CD4-positive, alpha-beta T cell treated with Interleukin-6 for 4 hours (primary cell): ENCODE measurements around the gene UBXN10.
"Not testable (repeated sequence)": the region's sequence is repeated elsewhere in the genome, so short reads cannot be mapped to it uniquely, and the experiment has no call there.

Experiments used
- DNase-seq: peaks from one replicate; pipeline ENCODE4 v3.0.0-alpha.2; 2020; ENCODE audit warnings: mixed read lengths

UBXN10 gene

DNA sequence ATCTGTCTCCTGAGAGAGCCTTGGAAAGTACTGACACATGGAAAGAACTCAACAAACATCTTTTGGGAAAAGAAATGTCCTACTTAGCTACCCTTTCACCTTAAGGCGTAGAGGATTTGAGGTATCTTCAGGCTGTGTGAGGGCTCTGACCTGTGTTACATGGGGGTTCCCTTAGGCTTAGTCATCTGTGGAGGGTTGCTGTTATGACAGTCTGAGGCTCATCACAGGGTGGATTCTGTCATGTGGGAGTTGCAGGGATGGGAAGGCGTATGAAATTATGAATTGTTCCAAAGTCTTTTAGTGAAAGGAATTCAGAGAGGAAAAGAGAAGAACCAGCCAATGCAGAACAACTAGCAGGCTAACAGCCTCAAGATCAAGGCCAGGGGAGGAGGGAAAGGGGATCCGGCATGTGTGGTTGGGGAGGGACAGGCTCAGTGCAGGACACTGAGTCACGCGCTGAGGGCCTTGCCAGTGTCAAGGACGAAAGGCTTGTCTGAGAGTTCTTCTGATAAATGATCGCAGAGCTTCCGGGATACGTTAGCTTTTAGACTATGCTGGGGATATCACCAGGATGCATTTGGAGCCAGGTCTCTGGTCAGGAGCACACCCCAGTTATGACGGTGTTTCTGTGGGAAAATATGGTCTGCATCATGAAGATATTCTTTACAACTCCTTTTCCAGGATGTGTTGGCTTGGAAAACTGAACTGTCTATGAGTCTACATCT, 25.0 kb downstream of the UBXN10 start:
- DNase-seq, result no peak

DNA sequence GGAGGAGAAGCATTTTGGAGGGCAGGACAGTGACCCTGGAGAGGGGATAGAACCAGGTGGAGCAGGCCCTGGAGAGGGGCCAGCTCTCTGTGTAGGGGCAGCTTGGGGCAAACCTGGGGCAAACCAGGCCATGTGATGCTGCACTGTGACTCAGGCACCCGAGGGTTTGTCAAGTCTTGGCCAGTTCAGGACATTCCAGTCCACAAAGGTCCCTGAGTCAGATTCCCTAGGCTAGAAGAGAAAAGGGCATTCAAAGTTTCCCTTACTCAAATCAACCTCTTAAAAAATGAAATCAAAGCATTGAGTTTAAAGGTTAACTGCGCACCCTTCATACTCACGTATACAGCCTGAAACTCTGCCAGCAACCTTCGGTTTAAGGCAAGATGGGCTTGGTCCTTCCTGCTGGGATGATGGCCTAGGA, 25.6 kb downstream of the UBXN10 start:
- no peak for DNase-seq

DNA sequence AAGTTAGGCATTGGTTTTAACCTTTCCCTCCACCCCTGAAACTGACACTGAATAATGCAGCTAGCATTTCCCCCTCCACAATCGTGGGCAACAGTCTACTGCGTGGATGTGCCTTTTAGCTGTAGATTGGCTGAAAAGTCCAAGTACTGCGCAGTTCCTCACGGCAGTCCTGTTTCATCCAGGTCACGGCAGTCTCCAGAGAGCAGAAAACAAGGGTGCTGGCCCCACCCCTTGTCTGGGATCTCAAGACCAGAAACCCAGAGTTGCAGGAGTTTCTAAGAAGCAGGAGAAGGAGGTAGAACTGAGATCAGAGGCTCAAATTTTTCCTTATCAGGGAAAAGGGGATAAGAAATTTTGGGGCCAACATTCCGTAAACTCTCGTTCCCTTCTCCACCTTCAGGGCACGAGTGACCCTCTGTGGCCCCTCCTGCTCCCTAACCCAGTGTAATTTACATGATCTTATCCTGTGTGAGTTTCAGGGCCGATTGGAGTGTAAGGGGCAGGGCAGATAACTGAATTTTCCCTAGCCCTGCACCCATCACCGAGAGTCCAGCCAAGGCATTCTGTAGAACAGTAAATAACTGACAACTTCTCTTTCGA, 26.3 kb downstream of the UBXN10 start:
- no peak for DNase-seq

DNA sequence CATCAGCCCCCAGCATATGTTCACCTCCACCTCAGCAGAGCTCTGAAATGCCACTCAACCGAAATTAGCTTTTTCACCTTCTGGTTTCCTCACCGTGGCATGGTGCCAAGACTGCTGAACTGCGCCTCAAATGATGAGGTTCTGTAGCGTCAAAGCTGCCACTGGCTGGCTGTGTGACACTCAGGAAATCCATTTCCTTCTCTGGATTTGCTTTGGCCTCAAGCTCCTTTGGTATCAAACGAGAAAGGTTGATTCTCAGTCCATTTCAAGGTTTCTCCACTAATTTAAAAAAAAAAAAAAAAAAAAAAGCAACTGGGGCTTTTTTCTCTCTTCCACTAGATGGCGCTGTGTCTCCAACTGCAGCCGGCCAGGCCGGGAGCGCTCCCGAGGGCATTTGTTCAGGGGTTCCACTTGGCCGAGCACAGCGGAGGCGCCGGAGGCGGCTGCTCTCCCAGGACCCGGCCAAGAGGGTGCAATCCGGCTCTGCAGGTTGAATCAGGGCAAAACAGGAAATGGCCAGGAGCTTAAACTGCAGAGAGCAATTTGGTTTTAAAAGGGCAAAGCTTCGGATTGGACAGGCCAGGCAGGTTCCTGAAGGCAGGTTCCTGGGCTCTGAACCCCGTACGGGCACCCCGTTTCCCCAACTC, 26.9 kb downstream of the UBXN10 start:
- DNase-seq, result peak; percentile 58

DNA sequence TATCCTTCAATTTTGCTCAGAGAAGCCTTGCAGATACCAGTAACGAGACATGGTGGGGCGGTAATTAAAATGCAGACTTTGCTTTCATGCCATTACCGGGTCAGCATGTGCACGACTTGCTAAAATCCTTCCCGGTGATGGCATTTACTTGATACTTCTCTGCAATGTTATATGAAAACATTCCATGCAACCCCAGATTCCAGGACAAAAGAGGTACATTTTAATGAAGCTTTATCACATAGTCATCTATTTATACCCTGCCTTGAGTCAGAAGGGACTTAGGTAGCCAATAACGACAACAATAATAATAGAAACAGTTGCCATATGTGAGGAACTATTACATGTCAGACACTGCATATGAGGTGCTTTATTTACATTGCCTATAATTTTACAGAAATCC, 29.8 kb downstream of the UBXN10 start:
- no peak for DNase-seq

DNA sequence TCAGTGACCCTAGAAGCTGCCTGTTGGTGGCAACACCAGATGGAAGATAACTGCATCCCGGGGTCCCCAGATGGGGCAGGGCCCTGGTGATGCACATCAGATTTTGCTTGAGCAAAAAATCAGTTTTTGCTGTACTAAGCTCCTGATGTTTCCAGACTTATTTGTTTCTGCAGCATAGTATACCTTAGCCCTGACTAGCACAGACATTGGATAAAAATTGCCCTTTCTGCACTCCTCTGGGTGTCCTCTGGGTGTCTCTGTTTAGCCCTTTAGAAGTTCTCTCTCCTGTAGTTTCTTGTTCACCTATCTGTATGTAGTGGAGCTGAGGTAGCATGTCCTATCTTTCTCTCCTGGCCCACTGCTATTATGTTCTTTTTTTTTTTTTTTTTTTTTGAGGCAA, 30.7 kb downstream of the UBXN10 start:
- no peak for DNase-seq

DNA sequence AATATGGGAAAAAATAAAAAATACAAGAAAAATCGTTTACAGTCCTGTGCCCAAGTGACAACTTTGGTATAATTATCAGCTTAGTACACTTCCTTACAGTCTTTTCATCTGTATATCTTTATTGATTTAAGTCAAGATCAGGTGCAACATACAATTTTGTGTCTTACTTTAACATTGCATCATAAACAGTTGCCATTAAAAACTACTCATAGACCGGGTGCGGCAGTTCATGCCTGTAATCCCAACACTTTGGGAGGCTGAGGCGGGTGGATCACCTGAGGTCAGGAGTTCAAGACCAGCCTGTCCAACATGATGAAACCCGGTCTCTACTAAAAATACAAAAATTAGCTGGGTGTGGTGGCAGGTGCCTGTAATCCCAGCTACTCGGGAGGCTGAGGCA, 33.2 kb downstream of the UBXN10 start:
- DNase-seq, result not testable (repeated sequence)

DNA sequence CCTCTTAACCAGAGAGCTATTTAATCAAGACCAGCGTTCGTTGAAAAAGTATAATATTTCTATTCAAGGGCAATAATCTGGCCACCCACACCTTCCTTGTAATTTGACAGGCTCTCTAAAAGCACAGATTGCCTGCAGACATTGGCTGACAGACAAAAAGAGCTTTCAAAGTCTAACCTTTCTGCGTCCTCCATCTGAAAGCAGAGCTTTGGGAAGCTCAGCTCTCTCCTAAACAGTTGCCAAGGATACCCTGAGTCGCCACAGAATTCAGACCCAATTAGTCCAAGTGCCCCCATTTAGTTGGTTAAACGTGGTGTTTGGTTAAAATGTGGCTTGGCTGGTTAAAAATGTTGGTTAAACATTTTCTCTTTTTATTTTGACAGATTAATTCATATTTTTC, 34.1 kb downstream of the UBXN10 start:
- no peak for DNase-seq

DNA sequence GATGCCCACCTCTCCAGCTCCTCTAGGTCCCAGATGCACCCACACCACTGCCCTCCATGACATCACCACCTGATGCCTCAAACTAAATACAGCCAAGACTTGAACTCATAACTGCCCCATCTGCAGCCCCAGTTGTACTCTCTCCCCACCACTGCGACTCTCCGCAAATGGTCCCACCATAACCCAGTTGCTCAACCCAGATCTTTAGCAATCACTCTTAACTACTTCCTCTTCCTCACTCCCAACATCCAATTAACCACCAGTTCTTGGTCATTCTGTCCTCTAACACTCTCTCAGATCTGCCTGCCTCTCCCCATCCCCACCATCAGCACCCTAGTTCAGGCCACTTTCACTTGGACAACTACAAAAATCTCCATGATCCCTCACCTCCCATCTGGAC, 37.2 kb downstream of the UBXN10 start:
- no peak for DNase-seq

DNA sequence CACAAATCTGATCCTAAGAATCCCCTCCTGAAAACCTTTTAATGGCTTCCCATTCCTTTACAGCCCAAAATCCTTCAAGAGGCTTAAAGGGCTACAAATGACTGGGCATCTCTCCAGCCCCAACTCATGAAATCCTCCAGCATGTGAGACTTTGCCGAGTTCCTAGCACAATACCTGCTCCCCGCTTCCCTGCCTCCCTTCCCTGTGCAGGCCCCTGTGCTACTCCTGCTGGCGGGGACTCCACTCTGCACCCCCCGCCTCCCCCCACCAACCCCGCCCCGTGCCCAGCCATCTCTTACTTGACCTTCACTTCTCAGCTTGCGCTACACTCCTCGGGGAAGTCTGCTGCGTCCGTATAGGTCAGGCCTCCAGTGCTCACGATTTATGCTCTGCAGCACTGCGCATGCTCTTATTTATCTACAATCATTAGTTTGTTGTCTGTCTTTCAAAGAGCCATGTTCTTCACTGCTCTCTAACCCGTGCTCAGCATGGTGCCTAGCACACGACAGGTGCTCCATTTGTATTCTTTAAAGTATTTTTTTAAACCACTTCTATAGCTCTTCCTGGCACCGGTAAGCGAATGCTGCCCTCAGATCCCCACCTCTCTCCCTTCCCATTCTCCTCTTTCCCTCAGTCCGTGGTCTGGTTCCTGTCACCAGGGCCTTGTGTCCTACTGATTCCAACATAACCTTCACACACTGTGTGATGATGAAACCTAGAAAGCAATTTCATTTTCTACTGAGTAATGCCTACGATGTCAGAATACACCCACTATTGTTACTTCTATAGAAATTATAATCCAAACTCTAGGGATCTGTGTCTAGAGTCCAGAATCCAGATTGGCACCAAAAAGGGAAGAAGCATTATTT, 37.9 kb downstream of the UBXN10 start:
- DNase-seq, result no peak

DNA sequence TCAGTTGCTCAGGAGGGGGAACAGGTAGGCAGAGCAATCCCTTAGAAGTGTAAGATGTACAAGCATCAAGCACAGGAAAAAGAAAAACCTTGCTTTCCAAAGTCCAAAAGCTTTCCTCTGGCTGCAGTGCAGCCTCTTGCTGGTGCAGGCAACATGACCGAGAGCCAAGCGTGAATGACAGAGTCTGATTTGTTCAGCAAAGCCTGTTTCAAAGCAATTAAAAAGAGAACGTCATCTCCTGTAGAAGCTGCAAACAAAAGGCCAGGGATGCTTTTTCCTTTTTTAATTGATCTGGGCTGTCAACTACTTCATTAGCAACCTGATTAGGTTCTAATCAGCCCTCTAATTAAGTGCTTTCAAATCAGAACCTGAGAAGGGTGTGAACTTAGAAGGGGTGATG, 38.6 kb downstream of the UBXN10 start:
- DNase-seq, result no peak

DNA sequence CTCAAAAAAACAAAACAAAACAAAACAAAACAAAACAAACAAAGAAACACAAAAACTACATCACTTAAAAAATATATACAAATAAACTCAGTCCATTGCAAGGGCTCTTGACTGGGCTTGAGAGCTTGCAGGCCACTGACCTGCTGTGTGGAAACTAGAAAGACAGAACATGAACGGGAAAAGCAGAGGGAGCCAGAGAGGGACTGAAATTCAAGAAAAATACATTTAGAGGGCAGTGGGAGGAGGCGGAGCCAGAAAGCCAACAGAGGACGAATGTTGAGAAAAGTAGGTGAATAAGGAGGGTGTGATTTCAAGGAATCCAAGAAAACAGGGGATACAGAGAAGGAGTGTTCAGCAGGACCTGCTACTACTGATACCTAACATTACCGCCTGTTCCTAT, 41.8 kb downstream of the UBXN10 start:
- DNase-seq, result no peak

DNA sequence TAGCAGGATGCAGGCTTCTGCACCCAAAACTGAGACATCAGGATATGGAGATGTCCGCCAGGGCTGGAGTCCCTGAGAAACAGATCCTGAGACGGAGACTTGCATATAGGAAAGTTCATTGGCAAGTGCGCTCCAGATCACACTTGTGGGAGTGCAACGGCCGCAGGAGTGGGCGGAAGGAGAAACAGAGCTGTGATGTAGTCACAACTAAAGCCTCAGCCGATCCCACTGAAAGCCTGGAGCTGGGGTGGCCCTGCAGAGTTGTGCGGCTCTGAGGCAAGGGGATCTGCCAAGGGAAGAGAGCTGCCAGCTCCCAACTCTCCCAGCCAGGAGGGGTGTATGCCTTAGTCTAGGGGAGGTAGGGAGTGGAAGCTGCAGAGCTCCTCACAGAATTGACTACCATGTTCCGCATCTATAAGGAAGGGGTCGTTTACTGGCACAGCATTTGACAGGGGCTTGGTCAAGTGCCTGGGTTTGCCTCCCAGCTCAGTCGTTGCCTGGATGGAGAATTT, 42.5 kb downstream of the UBXN10 start:
- DNase-seq, result no peak

DNA sequence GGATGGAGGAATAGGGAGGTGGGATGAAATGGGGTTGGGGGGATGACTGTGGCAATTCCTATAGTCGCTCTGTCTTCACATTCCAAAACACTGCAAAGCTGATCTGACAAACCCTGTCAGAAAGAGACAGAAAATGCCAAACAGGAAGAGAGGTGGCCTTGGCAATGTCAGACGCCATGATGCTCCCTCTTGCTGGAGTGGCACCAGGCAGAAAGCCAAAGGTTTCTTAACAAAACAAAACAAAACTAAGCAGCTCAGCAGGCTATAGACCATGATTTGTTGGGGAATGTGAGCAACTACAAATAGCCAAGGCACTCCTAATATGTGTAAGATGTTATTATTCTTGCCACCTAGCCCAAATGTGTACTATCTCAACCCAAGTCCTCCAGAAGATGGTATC, 43.3 kb downstream of the UBXN10 start:
- DNase-seq, result no peak

DNA sequence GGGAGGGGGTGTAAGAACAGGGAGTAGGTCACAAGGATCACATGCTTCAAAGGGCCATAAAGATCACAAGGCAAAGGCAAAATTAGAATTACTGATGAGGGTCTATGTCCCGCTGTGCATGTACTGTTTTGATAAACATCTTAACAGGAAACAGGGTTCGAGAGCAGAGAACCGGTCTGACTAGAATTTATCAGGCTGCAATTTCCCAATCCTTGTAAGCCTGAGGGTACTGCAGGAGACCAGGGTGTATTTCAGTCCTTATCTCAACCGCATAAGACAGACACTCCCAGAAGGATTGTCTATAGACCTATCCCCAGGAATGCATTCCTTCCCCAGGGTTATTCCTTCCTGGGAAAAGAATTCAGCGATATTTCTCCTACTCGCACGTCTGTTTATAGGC, 46.7 kb downstream of the UBXN10 start:
- not testable (repeated sequence) for DNase-seq

DNA sequence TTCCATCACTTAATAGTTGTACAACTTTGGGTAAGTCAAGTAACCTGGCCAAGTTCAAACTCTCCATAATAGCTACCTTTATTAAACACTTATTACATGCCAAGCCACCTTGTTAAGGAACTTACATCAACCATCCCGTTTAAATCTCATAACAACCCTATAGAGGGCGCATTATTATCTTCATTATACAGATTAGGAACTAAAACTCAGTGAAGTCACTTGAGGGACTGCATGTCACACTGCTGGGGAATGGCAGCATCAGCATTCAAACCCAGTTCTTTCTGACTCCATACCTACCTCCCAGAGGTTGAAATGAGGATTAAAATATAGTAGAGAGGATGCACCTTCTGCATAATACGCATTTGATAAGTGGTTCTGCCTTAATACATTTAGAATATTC, 47.5 kb downstream of the UBXN10 start:
- DNase-seq, result no peak

DNA sequence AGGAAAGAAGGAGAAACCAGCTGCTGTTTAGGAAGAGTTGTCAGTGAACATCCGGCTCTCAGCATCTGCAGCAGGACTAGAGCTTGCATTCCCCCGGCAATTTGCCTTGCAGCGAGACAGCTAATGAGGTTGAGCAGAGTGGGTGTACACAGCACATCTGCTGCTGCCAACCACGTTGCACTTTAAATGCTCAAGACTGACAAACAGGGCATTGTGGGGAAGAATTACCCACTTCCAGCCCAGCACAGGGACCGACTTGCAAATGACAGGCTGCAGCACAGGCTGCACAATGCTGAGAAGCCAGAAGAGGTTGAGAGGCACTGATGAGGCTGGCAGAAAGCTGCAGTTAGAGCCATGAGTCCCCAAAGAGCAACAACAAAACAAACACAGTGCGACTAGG, 48.0 kb downstream of the UBXN10 start:
- DNase-seq, result no peak

DNA sequence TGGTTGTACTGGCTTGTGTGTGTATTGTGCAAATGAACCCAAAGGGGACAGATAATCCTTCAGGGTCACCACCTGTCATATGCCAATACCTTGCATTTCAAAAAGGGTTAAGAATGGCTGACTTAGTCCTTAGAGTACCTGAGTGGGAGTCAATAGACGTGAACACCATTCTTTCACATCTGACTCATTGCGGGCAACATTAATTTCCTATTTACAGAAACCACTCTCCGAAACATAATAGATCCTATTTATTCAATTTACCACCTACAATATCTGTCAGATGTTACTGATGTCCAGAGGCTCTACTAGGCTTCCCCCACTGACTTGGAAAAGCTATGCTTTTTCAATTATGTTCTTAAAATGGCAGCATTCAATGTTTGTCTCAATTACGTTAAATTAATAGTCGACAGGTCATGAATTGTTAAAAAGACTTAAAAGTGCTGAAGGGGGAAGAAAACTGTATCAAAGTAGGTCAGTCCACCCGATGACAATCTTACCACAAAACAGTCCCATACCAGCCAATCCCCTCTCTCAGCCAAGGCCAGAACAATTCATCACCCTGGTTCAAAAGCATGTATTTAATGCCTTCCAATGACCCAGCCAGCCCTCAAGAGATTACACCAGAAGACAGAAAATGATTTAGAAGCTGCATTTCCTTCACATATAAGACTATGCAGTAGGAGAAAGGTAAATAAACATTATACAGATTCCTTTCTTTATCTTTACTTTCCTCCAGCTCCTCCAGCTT, 49.1 kb downstream of the UBXN10 start:
- DNase-seq, result no peak

DNA sequence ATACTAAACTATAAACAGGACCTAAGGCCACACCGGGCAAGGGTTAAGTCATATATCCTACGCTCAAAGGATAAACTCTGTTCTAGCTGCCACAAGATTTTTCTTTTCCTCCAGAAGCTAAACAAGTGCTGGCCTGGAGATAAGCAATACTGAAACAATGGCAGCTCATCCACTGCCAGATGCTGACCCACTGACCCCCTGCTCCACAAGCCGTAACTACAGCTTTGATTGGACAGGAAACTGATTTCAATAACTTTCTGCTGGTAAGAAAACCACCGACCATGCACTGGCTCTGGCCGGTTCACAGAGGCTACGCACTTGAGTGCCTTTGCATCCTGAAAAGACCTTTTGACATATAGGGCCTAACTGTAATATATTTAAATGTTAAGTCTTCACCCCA, 51.8 kb downstream of the UBXN10 start:
- no peak for DNase-seq

DNA sequence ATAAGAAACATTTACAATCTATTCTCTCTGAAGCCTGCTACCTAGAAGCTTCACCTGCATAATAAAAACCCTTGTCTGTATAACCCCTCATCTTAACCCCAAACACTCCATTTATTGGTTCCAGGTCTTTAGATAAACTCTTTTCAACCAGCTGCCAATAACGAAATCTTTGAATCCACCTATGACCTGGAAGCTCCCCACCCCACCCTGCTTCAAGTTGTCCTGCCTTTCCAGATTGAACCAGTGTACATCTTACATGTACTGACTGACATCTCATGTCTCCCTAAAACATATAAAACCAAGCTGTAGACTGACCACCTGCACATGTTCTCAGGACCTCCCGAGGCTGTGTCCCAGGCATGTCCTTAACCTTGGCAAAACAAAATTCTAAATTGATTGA, 54.1 kb downstream of the UBXN10 start:
- no peak for DNase-seq

DNA sequence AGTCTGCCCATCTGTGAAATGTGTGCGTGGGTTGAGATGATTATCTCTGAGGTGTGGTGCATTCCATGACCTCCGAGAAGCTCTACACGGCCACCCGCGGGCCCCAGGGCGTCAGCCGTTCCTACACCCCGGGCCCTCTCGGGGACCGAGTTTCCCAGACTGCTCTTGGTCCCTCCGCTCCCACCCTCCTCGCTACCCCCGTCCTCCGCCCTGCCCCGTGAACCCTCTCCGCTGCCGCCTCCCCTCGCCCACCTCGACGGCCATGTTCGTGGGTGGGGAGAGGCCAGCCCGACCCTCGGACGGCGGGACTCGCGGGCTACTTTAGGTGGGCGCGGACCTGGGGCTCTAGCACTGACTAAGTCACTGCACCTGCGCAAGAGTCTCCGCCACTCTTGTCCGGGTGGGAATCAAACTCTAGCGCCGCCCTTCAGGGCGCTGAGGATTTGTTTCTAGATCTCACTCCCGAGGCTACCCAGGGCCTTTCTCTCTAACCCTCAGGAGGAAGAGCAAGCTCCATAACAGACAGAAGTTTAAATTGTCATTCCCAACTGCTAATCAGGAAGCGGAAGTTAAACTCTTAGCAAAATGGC, 57.1 kb downstream of the UBXN10 start:
- DNase-seq, result no peak
